ENCODE results near the gene VWC2L. TPM values are rescaled to one million over a fixed set of nuclear protein-coding genes. Genes with fewer than 3 reads are reported as not detected.

Gene VWC2L
- total and polyA plus RNA-seq, 12 donors: not detected

GRCh38 chr2:214395040-214395439, 15.8 kb upstream of the VWC2L start:
- Histone ChIP-seq H3K4me3 (no peak overlapping the region), H3K4me1 (no peaks in the 10 kb centered on the region), H3K36me3 (no peaks in the 10 kb centered on the region), H3K9me3 (no peaks in the 10 kb centered on the region), H3K27ac (no peak overlapping the region), H3K27me3 (no peaks in the 10 kb centered on the region)
- WGBS, 2 donors: 85 to 88% methylated on average over 1 of the region's 1 CpG
- TF ChIP-seq CTCF (IDR thresholded peaks at IDR 0.05): no peak
- ATAC-seq: no peak
- DNase-seq: no peak
- intact Hi-C loops (cut with DNase I): no loop called here

GRCh38 chr2:214401580-214401979, 9.3 kb upstream of the VWC2L start:
- Histone ChIP-seq H3K4me1 (no peaks in the 10 kb centered on the region), H3K27ac (no peak overlapping the region), H3K36me3 (no peaks in the 10 kb centered on the region), H3K4me3 (no peak overlapping the region), H3K27me3 (no peaks in the 10 kb centered on the region), H3K9me3 (no peaks in the 10 kb centered on the region)
- intact Hi-C loops (cut with DNase I): no loop called here
- TF ChIP-seq CTCF (IDR thresholded peaks at IDR 0.05): no peak
- no peak for DNase-seq
- WGBS, 2 donors: 69 to 78% methylated on average over 2 of the region's 2 CpGs
- no peak for ATAC-seq

GRCh38 chr2:214410128-214410775, 602 bp upstream of the VWC2L start:
- 39 to 45% methylated on average over 13 of the region's 13 CpGs for WGBS, 2 donors
- H3K36me3 ChIP-seq: no peaks in the 10 kb centered on the region
- no peak for TF ChIP-seq CTCF (IDR thresholded peaks at IDR 0.05)
- intact Hi-C loops (cut with DNase I): no loop called here
- no peaks in the 10 kb centered on the region for H3K4me1 ChIP-seq
- H3K27ac ChIP-seq: no peak overlapping the region
- H3K9me3 ChIP-seq: no peaks in the 10 kb centered on the region
- H3K4me3 ChIP-seq: no peak overlapping the region
- DNase-seq: no peak
- no peaks in the 10 kb centered on the region for H3K27me3 ChIP-seq
- ATAC-seq: no peak

GRCh38 chr2:214412679-214413078, 1.8 kb downstream of the VWC2L start:
- no peak for ATAC-seq
- Histone ChIP-seq H3K4me3 (no peak overlapping the region), H3K36me3 (no peaks in the 10 kb centered on the region), H3K4me1 (no peaks in the 10 kb centered on the region), H3K9me3 (no peaks in the 10 kb centered on the region), H3K27ac (no peak overlapping the region), H3K27me3 (no peaks in the 10 kb centered on the region)
- TF ChIP-seq CTCF (IDR thresholded peaks at IDR 0.05): no peak
- no peak for DNase-seq
- intact Hi-C loops (cut with DNase I): no loop called here
- 74 to 76% methylated on average over 1 of the region's 1 CpG for WGBS, 2 donors
